Measurements from ENCODE around the gene ZNF831.

GRCh38 chr20:59148701-59149493, 14.7 kb upstream of the ZNF831 start:
- TF ChIP-seq, protein P1, sequence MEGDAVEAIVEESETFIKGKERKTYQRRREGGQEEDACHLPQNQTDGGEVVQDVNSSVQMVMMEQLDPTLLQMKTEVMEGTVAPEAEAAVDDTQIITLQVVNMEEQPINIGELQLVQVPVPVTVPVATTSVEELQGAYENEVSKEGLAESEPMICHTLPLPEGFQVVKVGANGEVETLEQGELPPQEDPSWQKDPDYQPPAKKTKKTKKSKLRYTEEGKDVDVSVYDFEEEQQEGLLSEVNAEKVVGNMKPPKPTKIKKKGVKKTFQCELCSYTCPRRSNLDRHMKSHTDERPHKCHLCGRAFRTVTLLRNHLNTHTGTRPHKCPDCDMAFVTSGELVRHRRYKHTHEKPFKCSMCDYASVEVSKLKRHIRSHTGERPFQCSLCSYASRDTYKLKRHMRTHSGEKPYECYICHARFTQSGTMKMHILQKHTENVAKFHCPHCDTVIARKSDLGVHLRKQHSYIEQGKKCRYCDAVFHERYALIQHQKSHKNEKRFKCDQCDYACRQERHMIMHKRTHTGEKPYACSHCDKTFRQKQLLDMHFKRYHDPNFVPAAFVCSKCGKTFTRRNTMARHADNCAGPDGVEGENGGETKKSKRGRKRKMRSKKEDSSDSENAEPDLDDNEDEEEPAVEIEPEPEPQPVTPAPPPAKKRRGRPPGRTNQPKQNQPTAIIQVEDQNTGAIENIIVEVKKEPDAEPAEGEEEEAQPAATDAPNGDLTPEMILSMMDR (IDR thresholded peaks at IDR 0.05; ENCODE audit: insufficient read depth, low read length) = no peak
- TF ChIP-seq POLR2AphosphoS5 (IDR thresholded peaks at IDR 0.05; ENCODE audit: low read depth) (no peak), SPI1 (IDR thresholded peaks at IDR 0.05; ENCODE audit: borderline replicate concordance, low read depth) (no peak)
- TF ChIP-seq, protein P2, sequence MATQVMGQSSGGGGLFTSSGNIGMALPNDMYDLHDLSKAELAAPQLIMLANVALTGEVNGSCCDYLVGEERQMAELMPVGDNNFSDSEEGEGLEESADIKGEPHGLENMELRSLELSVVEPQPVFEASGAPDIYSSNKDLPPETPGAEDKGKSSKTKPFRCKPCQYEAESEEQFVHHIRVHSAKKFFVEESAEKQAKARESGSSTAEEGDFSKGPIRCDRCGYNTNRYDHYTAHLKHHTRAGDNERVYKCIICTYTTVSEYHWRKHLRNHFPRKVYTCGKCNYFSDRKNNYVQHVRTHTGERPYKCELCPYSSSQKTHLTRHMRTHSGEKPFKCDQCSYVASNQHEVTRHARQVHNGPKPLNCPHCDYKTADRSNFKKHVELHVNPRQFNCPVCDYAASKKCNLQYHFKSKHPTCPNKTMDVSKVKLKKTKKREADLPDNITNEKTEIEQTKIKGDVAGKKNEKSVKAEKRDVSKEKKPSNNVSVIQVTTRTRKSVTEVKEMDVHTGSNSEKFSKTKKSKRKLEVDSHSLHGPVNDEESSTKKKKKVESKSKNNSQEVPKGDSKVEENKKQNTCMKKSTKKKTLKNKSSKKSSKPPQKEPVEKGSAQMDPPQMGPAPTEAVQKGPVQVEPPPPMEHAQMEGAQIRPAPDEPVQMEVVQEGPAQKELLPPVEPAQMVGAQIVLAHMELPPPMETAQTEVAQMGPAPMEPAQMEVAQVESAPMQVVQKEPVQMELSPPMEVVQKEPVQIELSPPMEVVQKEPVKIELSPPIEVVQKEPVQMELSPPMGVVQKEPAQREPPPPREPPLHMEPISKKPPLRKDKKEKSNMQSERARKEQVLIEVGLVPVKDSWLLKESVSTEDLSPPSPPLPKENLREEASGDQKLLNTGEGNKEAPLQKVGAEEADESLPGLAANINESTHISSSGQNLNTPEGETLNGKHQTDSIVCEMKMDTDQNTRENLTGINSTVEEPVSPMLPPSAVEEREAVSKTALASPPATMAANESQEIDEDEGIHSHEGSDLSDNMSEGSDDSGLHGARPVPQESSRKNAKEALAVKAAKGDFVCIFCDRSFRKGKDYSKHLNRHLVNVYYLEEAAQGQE (IDR thresholded peaks at IDR 0.05; ENCODE audit: insufficient replicate concordance, low read depth) = no peak

Measured in HL-60 (cell line).